ENCODE results near the gene INTS6.

Gene INTS6

GRCh38 chr13:51311957-51312520 is 140.8 kb downstream of the INTS6 start:
- no peak for DNase-seq
